Stimulated activated CD4-positive, alpha-beta T cell treated with anti-CD3 and anti-CD28 coated beads, Interleukin-4, amount 100 ng/mL, for 24 hours (primary cell): ENCODE results near the gene TGFB1.
A peak's percentile ranks its signal among the peaks of the same experiment; 100 is the strongest.

Source experiments
- DNase-seq: peaks from one replicate; pipeline ENCODE4 v3.0.0-alpha.2; 2020

The TGFB1 gene

GRCh38 chr19:41319500-41320184, 34.1 kb downstream of the TGFB1 start:
- no peak for DNase-seq

GRCh38 chr19:41318696-41319499, 34.8 kb downstream of the TGFB1 start:
- DNase-seq: no peak

GRCh38 chr19:41316306-41316920, 37.3 kb downstream of the TGFB1 start:
- DNase-seq: no peak

GRCh38 chr19:41311613-41312012, 42.1 kb downstream of the TGFB1 start:
- DNase-seq: no peak

GRCh38 chr19:41311072-41311471, 42.6 kb downstream of the TGFB1 start:
- no peak for DNase-seq

GRCh38 chr19:41310033-41310831, 43.5 kb downstream of the TGFB1 start, which contains the start of gene CCDC97:
Gene CCDC97 (plus strand): TSS chr19:41310172. CDS start chr19:41310311, 139 bp downstream.
- DNase-seq: peak; percentile 90

GRCh38 chr19:41309180-41310032, 44.3 kb downstream of the TGFB1 start:
- DNase-seq: no peak

- peak; percentile 96 for DNase-seq
Observed at GRCh38 chr19:41308450-41309179, 45.1 kb downstream of the TGFB1 start.

- no peak for DNase-seq
Observed at GRCh38 chr19:41307954-41308449, 45.7 kb downstream of the TGFB1 start.

GRCh38 chr19:41307090-41307875, 46.4 kb downstream of the TGFB1 start:
- no peak for DNase-seq

- no peak for DNase-seq
Observed at GRCh38 chr19:41305927-41306793, 47.6 kb downstream of the TGFB1 start.

GRCh38 chr19:41304706-41305483, 48.8 kb downstream of the TGFB1 start:
- DNase-seq: no peak

GRCh38 chr19:41303954-41304353, 49.8 kb downstream of the TGFB1 start:
- DNase-seq: no peak

GRCh38 chr19:41302624-41303351, 50.9 kb downstream of the TGFB1 start:
- peak; percentile 75 for DNase-seq

GRCh38 chr19:41300555-41300954, 53.2 kb downstream of the TGFB1 start:
- DNase-seq: no peak

GRCh38 chr19:41299755-41300089, 54.0 kb downstream of the TGFB1 start:
- peak; percentile 39 for DNase-seq

- no peak for DNase-seq
Observed at GRCh38 chr19:41299046-41299754, 54.5 kb downstream of the TGFB1 start.
